Caco-2 (cell line): Measurements from ENCODE around the gene GDA. TPM values are rescaled to one million over a fixed set of nuclear protein-coding genes. Genes with fewer than 3 reads are reported as not detected.

ENCODE experiments used
- BruUV-seq: library from RNA; stranded (reverse); fragments of 400-500 nt; replicated peaks from 2 replicates; lab custom pipeline; 2021; lab: Mats Ljungman, UMichigan
- CTCF ChIA-PET: fragments of 300-600 bp; sonication (Branson Sonifier 250); formaldehyde crosslinking; loops from one replicate; lab custom pipeline; 2022; ENCODE audit warnings: antibody characterized with exemption; lab: Charles Lee
- POLR2A ChIA-PET: fragments of 300-600 bp; sonication (Branson Sonifier 250); formaldehyde crosslinking; loops from one replicate; lab custom pipeline; 2022; ENCODE audit warnings: antibody characterized with exemption; lab: Charles Lee
- DNase-seq, 2 experiments: peaks; one replicate each; pipeline versions ENCODE4 v3.0.0 to v3.0.0-alpha.2; 2020 to 2022
- H3K27me3 ChIP-seq: replicated peaks from 2 replicates; pipeline ENCODE4 v1.6.0; 2011; ENCODE audit warnings: low read length; ENCODE audit not compliant: control insufficient read depth, insufficient read depth
- H3K36me3 ChIP-seq: 2 replicates; pipeline ENCODE4 v1.5.1; 2011; ENCODE audit warnings: low read length; ENCODE audit not compliant: control insufficient read depth, insufficient read depth
- H3K4me1 ChIP-seq: fragments of 250-450 bp; sonication (Bioruptor Pico); 2 replicates; pipeline ENCODE4 v1.5.1; 2020; ENCODE audit warnings: mild to moderate bottlenecking
- H3K4me3 ChIP-seq: 2 replicates; pipeline ENCODE4 v1.5.1; 2011; ENCODE audit warnings: low read depth, mild to moderate bottlenecking, control low read depth, low read length
- H3K9me3 ChIP-seq: fragments of 250-450 bp; sonication (Bioruptor Pico); 2 replicates; pipeline ENCODE4 v1.5.1; 2020; ENCODE audit warnings: mild to moderate bottlenecking, moderate library complexity
- H3K27ac Mint-ChIP-seq: one replicate; pipeline ENCODE4 v1.8.0; 2022; ENCODE audit warnings: mixed read lengths; ENCODE audit not compliant: unreplicated experiment
- H3K27me3 Mint-ChIP-seq: one replicate; pipeline ENCODE4 v1.8.0; 2022; ENCODE audit warnings: mixed read lengths; ENCODE audit not compliant: insufficient read depth, unreplicated experiment
- H3K36me3 Mint-ChIP-seq: one replicate; pipeline ENCODE4 v1.8.0; 2022; ENCODE audit warnings: mild to moderate bottlenecking, mixed read lengths; ENCODE audit not compliant: insufficient read depth, unreplicated experiment
- H3K4me1 Mint-ChIP-seq: one replicate; pipeline ENCODE4 v1.8.0; 2022; ENCODE audit warnings: low read depth, mixed read lengths; ENCODE audit not compliant: unreplicated experiment
- H3K4me3 Mint-ChIP-seq: one replicate; pipeline ENCODE4 v1.8.0; 2022; ENCODE audit warnings: mild to moderate bottlenecking, moderate library complexity, mixed read lengths; ENCODE audit not compliant: unreplicated experiment
- H3K9me3 Mint-ChIP-seq: one replicate; pipeline ENCODE4 v1.8.0; 2022; ENCODE audit warnings: mixed read lengths; ENCODE audit not compliant: unreplicated experiment
- intact Hi-C: fragments of 100-400 bp; cut with micrococcal nuclease; formaldehyde crosslinking; loops from one replicate; pipeline ENCODE4 v1.10.0; 2022; ENCODE audit not compliant: unreplicated experiment
- total RNA-seq: library from RNA; stranded (reverse); gene quantifications from 2 replicates; pipeline ENCODE4 v1.2.3, GENCODE V29; 2022
- TF ChIP-seq, protein P1 (sequence below), 2 experiments: fragments of 200-600 bp in 1 of 2; IDR thresholded peaks; 1 replicate in 1 of 2; 2 replicates in 1 of 2; pipeline versions ENCODE4 v1.5.1 to v1.8.0; 2011 to 2022; ENCODE audit warnings: antibody characterized with exemption in 1 of 2, control low read depth in 1 of 2, inconsistent platforms in 1 of 2, low read depth in 1 of 2, low read length in 1 of 2, mild to moderate bottlenecking in 1 of 2, moderate library complexity in 1 of 2; ENCODE audit not compliant: insufficient read depth in 1 of 2, severe bottlenecking in 1 of 2, unreplicated experiment in 1 of 2

The GDA gene
- total RNA-seq, 1 experiment from 2014 or later: 3.1 TPM

DNA sequence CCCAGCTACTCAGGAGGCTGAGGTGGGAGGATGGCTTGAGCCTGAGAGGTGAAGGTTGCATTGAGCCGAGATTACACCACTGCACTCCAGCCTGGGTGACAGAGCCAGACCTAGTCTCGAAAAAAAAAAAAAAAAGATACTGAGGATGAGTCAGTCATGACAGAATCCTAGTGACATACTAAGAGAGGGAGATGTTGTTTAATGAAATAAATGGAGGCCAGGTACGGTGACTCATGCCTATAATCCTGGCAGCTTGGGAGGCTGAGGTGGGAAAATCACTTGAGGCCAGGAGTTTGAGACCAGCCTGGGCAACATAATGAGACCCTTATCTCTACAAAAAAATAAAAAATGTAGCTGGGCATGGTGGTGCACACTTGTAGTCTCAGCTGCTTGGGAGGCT, 108.6 kb downstream of the GDA start:
- Histone ChIP-seq H3K4me1 (no peaks in the 10 kb centered on the region), H3K4me3 (no peak overlapping the region), H3K36me3 (no peaks in the 10 kb centered on the region), H3K9me3 (no peaks in the 10 kb centered on the region), H3K27me3 (no peaks in the 10 kb centered on the region)
- H3K27me3 Mint-ChIP-seq: no peaks in the 10 kb centered on the region
- no peak overlapping the region for H3K27ac Mint-ChIP-seq
- H3K4me1 Mint-ChIP-seq: no peaks in the 10 kb centered on the region
- H3K9me3 Mint-ChIP-seq: no peaks in the 10 kb centered on the region
- TF ChIP-seq, protein P1, sequence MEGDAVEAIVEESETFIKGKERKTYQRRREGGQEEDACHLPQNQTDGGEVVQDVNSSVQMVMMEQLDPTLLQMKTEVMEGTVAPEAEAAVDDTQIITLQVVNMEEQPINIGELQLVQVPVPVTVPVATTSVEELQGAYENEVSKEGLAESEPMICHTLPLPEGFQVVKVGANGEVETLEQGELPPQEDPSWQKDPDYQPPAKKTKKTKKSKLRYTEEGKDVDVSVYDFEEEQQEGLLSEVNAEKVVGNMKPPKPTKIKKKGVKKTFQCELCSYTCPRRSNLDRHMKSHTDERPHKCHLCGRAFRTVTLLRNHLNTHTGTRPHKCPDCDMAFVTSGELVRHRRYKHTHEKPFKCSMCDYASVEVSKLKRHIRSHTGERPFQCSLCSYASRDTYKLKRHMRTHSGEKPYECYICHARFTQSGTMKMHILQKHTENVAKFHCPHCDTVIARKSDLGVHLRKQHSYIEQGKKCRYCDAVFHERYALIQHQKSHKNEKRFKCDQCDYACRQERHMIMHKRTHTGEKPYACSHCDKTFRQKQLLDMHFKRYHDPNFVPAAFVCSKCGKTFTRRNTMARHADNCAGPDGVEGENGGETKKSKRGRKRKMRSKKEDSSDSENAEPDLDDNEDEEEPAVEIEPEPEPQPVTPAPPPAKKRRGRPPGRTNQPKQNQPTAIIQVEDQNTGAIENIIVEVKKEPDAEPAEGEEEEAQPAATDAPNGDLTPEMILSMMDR (IDR thresholded peaks at IDR 0.05; ENCODE audit: insufficient read depth in 1 of 2, low read depth in 1 of 2, low read length in 1 of 2, severe bottlenecking in 1 of 2, unreplicated experiment in 1 of 2): no peak
- ChIA-PET POLR2A (no interaction called here), CTCF (no interaction called here)
- BruUV-seq: no TSS peak
- no peak for DNase-seq
- H3K36me3 Mint-ChIP-seq: no peaks in the 10 kb centered on the region
- H3K4me3 Mint-ChIP-seq: no peak overlapping the region
- intact Hi-C loops: no loop called here

DNA sequence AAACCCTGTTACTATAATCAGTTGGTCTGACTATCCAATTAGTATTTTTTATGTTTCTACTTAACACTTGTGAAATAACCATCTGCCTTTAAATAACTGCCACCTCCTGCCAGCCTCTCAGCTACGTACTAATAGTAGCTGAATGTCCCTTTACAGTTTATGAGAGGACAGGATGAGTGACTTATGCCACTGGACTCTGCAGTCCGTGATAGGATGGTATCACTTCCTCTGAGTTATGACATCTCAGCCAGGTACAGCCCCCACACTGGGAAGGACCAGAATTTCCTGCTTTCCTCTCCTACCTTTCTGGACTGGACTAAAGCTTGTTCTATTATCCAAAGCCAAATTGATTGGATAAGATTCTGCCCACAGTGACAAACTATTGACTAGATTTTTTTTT, 112.8 kb downstream of the GDA start:
- no peaks in the 10 kb centered on the region for H3K9me3 ChIP-seq
- intact Hi-C loops: no loop called here
- TF ChIP-seq, protein P1 (IDR thresholded peaks at IDR 0.05; ENCODE audit: insufficient read depth in 1 of 2, low read depth in 1 of 2, low read length in 1 of 2, severe bottlenecking in 1 of 2, unreplicated experiment in 1 of 2): no peak
- CTCF ChIA-PET: no interaction called here
- no peaks in the 10 kb centered on the region for H3K27me3 ChIP-seq
- H3K4me1 ChIP-seq: no peaks in the 10 kb centered on the region
- Mint-ChIP-seq H3K9me3 (no peaks in the 10 kb centered on the region), H3K4me3 (no peak overlapping the region), H3K27me3 (no peaks in the 10 kb centered on the region), H3K27ac (no peak overlapping the region), H3K36me3 (no peaks in the 10 kb centered on the region), H3K4me1 (no peaks in the 10 kb centered on the region)
- DNase-seq: no peak
- H3K36me3 ChIP-seq: no peaks in the 10 kb centered on the region
- POLR2A ChIA-PET: no interaction called here
- H3K4me3 ChIP-seq: no peak overlapping the region
- no TSS peak for BruUV-seq

DNA sequence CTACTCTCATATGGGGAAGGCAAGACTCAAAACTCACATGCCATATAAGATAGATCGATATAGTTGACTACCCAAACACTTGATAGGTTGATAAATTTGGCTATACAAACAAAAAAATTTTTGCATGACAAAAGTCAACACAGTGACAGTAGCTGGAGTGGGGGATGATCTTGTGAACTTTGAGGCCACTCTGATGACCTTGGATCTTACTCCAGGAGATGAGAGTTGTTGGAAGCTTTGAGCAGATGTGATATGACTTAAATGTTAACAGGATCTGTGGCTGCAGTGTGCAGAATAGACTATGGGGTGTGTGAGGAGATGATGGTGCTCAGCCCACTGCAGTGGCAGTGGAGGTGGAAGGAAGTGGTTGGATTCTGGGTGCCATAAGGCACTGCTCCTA, 114.3 kb downstream of the GDA start:
- no TSS peak for BruUV-seq
- intact Hi-C loops: no loop called here
- POLR2A ChIA-PET: no interaction called here
- H3K36me3 Mint-ChIP-seq: no peaks in the 10 kb centered on the region
- CTCF ChIA-PET: no interaction called here
- no peak for DNase-seq
- no peaks in the 10 kb centered on the region for H3K27me3 Mint-ChIP-seq
- no peaks in the 10 kb centered on the region for H3K4me1 Mint-ChIP-seq
- no peak overlapping the region for H3K27ac Mint-ChIP-seq
- Histone ChIP-seq H3K36me3 (no peaks in the 10 kb centered on the region), H3K4me3 (no peak overlapping the region), H3K9me3 (no peaks in the 10 kb centered on the region), H3K4me1 (no peaks in the 10 kb centered on the region), H3K27me3 (no peaks in the 10 kb centered on the region)
- no peaks in the 10 kb centered on the region for H3K9me3 Mint-ChIP-seq
- H3K4me3 Mint-ChIP-seq: no peak overlapping the region
- TF ChIP-seq, protein P1 (IDR thresholded peaks at IDR 0.05; ENCODE audit: insufficient read depth in 1 of 2, low read depth in 1 of 2, low read length in 1 of 2, severe bottlenecking in 1 of 2, unreplicated experiment in 1 of 2): no peak
